ENCODE measurements around the gene TIMM21. TPM values are rescaled to one million over a fixed set of nuclear protein-coding genes. Genes with fewer than 3 reads are reported as not detected.

The TIMM21 gene
- total RNA-seq: 19.6 and 26.1 TPM in 2 replicates

DNA sequence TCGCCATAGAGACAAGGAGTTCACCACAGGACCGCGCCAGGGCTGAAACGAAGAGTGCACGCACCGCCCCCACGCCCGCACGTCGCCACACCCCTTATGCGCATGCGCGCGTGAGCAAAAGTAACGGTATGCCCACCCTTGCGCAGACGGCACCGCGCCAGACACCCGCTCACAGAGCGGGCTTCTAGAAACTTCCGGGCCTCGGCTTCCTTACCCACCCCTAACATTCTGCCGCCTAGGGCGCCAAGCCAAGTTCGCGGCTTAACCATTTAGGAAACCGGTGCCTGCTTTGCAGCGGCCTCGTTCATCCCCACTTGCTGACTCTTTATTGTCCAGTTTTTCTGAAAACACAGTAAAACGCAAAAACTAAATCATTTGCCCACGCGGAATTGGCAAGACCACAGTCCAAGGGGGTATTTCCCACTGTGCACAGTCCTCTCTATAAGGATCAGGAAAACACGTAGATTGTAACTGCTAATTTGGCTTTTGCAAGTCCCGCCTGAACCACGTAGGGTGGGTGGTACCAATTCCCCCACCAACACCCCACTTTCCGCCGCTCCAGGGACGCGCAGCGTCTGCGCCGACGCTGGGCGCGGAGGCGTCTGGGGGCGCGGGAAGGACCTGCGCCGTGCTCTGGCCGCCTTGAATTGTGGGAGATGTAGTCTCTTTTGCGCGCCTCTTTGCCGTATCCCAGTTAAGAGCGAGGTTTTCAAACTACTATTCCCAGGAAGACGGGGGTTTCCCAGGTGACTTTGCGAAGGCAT lies at the start of gene TIMM21, which contains the start of gene FBXO15:
Gene TIMM21, plus strand, starts transcription at position 745 of the 764 bp plus-strand sequence. CDS start 286 bp downstream, outside the sequence.
Gene FBXO15, minus strand, starts transcription at position 56 of the 764 bp plus-strand sequence. Its CDS starts 49 bp downstream, at position 7.

Other genes starting within 250 kb of the TIMM21 start
- under 0.01 and 0.09 TPM in 2 replicates for gene FBXO15, start 689 bp upstream of the TIMM21 start, total RNA-seq
- 19.4 and 23.5 TPM in 2 replicates for gene CYB5A, start 143.4 kb downstream of the TIMM21 start, total RNA-seq
- not detected in 2 replicates for gene C18orf63, start 167.3 kb downstream of the TIMM21 start, total RNA-seq